ENCODE data around the gene SERTAD2. TPM values are rescaled to one million over a fixed set of nuclear protein-coding genes. Genes with fewer than 3 reads are reported as not detected.

The SERTAD2 gene
- total RNA-seq, 1 experiment from 2014 or later: 19.8 TPM

DNA sequence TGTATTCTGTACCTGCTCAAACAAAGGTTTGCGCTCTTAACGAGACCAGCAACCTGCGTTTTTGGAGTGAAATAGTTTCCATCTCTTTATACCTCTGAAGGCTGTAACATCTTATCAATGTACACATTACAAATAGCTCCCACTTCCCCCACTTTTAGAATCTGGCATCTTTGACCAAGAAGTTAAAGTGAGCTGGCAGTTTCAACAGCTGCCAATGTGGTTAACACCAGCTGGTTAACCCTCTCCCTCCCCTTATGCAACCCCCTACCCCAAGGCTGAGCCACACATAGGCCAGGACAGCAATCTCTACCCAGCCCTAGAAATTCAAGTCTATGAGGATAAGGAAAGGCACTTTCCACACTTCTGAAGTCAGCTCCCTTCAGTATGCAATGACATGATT lies 2.2 kb upstream of the SERTAD2 start:
- ChIA-PET CTCF (no interaction called here), POLR2A (ENCODE audit: unreplicated experiment) (interaction anchor here (0.6 kb wide), 1 partner anchor 175 kb away, joined by 3 read pairs; no protein-coding TSS in a partner anchor)
- H3K9me3 ChIP-seq (ENCODE audit: low read length): no peaks in the 10 kb centered on the region
- H3K4me1 ChIP-seq (ENCODE audit: insufficient read depth, low read length): peaks cover 29% of the 10 kb centered on the region
- peaks cover 6% of the 10 kb centered on the region for H3F3A ChIP-seq (ENCODE audit: low read length, unreplicated experiment)
- H3K4me3 ChIP-seq (ENCODE audit: low read length): peak overlapping the region; percentile 91; the same call in 1 of the 2 replicates
- no peaks in the 10 kb centered on the region for H3K27me3 ChIP-seq (ENCODE audit: low read length)
- intact Hi-C loops (cut with micrococcal nuclease): no loop called here
- BruUV-seq (replicated peaks): no TSS peak
- peak overlapping the region; percentile 94 for H3K4me2 ChIP-seq (ENCODE audit: low read length)
- H2AFZ ChIP-seq (ENCODE audit: low read length): no peak overlapping the region
- no peak overlapping the region for H3K27ac ChIP-seq (ENCODE audit: low read length)
- peaks cover 38% of the 10 kb centered on the region for H3K79me2 ChIP-seq (ENCODE audit: low read length)
- H3K9ac ChIP-seq (ENCODE audit: low read length): no peak overlapping the region
- no peak for DNase-seq
- H4K20me1 ChIP-seq (ENCODE audit: low read length): peaks cover 20% of the 10 kb centered on the region
- H3K9me2 ChIP-seq (replicated peaks; ENCODE audit: low read length): no peaks in the 10 kb centered on the region
- no peak for ATAC-seq
- no peaks in the 10 kb centered on the region for H3K36me3 ChIP-seq (ENCODE audit: low read depth, low read length)
- TF ChIP-seq EZH2 (IDR thresholded peaks at IDR 0.05; ENCODE audit: low read length, unreplicated experiment) (no peak), EZH2phosphoT487 (IDR thresholded peaks at IDR 0.05; ENCODE audit: borderline replicate concordance, low read length) (no peak)
- TF ChIP-seq, protein P1, sequence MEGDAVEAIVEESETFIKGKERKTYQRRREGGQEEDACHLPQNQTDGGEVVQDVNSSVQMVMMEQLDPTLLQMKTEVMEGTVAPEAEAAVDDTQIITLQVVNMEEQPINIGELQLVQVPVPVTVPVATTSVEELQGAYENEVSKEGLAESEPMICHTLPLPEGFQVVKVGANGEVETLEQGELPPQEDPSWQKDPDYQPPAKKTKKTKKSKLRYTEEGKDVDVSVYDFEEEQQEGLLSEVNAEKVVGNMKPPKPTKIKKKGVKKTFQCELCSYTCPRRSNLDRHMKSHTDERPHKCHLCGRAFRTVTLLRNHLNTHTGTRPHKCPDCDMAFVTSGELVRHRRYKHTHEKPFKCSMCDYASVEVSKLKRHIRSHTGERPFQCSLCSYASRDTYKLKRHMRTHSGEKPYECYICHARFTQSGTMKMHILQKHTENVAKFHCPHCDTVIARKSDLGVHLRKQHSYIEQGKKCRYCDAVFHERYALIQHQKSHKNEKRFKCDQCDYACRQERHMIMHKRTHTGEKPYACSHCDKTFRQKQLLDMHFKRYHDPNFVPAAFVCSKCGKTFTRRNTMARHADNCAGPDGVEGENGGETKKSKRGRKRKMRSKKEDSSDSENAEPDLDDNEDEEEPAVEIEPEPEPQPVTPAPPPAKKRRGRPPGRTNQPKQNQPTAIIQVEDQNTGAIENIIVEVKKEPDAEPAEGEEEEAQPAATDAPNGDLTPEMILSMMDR (conservative IDR thresholded peaks at IDR 0.05; ENCODE audit: low read depth, low read length): no peak

DNA sequence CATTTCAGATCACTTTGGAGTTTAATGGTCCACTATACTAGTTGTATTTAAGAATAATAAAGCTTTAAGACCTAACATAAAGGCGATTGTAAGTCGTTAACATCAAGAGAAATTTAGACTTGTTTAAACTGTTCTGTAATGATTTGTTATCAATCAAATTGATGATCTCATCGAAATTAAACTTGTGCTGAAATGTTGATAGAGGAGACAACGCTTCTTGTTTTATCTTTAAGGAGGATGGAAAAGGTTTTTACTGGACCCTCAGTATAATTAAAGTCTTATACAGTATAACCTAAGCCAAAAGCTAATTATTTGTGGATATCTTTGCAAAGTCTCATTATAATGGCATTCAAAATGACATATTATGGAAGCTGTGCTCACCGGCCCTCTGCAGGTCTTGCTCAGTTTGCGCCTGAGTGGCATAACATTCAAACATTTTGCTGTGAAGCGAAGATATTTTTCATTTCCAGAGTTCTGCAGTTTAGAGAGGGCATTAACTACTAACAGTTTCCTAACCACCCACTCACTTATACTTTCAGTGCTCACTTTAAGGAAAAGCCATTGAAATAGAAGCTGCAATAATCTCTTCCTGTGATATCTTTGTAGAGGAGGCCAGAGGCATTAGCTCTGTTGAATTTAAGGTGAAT lies 1.4 kb upstream of the SERTAD2 start:
- Histone ChIP-seq H3K27me3 (ENCODE audit: low read length) (no peaks in the 10 kb centered on the region), H2AFZ (ENCODE audit: low read length) (0 out of 2 replicates have a peak overlapping the region, but pooled peaks have one; percentile 3), H3K27ac (ENCODE audit: low read length) (no peak overlapping the region), H3K79me2 (ENCODE audit: low read length) (peaks cover 45% of the 10 kb centered on the region), H3K4me2 (ENCODE audit: low read length) (peak overlapping the region; percentile 94), H3K4me1 (ENCODE audit: insufficient read depth, low read length) (peaks cover 31% of the 10 kb centered on the region), H3K9me2 (replicated peaks; ENCODE audit: low read length) (no peaks in the 10 kb centered on the region), H3F3A (ENCODE audit: low read length, unreplicated experiment) (peaks cover 6% of the 10 kb centered on the region), H3K36me3 (ENCODE audit: low read depth, low read length) (no peaks in the 10 kb centered on the region), H4K20me1 (ENCODE audit: low read length) (peaks cover 27% of the 10 kb centered on the region), H3K9me3 (ENCODE audit: low read length) (no peaks in the 10 kb centered on the region), H3K4me3 (ENCODE audit: low read length) (peak overlapping the region; percentile 91), H3K9ac (ENCODE audit: low read length) (peak overlapping the region; percentile 71)
- BruUV-seq (replicated peaks): TSS peak; percentile 57
- ChIA-PET CTCF (interaction anchor here (2.0 to 2.7 kb wide), 2 partner anchors 10 to 95 kb away, joined by 13 to 18 read pairs; no protein-coding TSS in a partner anchor), POLR2A (ENCODE audit: unreplicated experiment) (interaction anchor here (0.6 to 3.3 kb wide), 4 partner anchors 28 to 176 kb away, joined by 3 to 46 read pairs (median 4); no protein-coding TSS in a partner anchor)
- DNase-seq: peak; percentile 63
- no peak for TF ChIP-seq EZH2phosphoT487 (IDR thresholded peaks at IDR 0.05; ENCODE audit: borderline replicate concordance, low read length)
- no peak for TF ChIP-seq EZH2 (IDR thresholded peaks at IDR 0.05; ENCODE audit: low read length, unreplicated experiment)
- TF ChIP-seq, protein P1 (conservative IDR thresholded peaks at IDR 0.05; ENCODE audit: low read depth, low read length): peak; percentile 53
- ATAC-seq: 0 out of 2 replicates have a peak, but pooled peaks have one; percentile 4
- intact Hi-C loops (cut with micrococcal nuclease): no loop called here

Measured in PC-3 (cell line).